Measurements from ENCODE around the gene DGKB. TPM values are rescaled to one million over a fixed set of nuclear protein-coding genes. Genes with fewer than 3 reads are reported as not detected.

DGKB gene
- total RNA-seq, 4 donors from 2014 or later: 0.40 to 3.8 (median 0.82) TPM; not detected in 1

DNA sequence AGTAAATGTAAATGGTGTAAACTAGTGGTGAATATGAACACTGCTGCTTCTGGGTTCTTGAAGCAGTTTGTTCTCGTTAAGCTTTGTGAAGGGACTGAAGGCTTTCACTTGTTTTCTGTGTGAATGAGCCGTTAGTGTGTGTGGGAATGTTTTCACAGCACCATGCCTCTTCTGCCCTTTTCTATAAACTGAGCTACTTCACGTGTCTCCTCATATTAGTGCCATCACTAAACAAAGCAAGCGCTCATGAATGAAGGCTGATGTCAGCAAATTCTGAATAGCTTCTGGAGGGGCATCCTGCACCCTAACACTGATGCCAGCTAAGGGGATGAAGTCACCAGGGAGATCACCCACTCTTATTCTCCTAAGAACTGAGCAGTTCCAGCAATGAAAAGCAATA, 707.5 kb downstream of the DGKB start:
- no peak overlapping the region for H3K4me3 ChIP-seq
- intact Hi-C loops (cut with DNase I; ENCODE audit: low total_unique reads): no loop called here
- no peak for DNase-seq
- H3K4me1 ChIP-seq: no peaks in the 10 kb centered on the region
- TF ChIP-seq POLR2A (IDR thresholded peaks at IDR 0.05): no peak
- no peak for TF ChIP-seq POLR2AphosphoS5 (IDR thresholded peaks at IDR 0.05)
- no peak for TF ChIP-seq EP300 (IDR thresholded peaks at IDR 0.05; ENCODE audit: low read depth)
- TF ChIP-seq, protein P1, sequence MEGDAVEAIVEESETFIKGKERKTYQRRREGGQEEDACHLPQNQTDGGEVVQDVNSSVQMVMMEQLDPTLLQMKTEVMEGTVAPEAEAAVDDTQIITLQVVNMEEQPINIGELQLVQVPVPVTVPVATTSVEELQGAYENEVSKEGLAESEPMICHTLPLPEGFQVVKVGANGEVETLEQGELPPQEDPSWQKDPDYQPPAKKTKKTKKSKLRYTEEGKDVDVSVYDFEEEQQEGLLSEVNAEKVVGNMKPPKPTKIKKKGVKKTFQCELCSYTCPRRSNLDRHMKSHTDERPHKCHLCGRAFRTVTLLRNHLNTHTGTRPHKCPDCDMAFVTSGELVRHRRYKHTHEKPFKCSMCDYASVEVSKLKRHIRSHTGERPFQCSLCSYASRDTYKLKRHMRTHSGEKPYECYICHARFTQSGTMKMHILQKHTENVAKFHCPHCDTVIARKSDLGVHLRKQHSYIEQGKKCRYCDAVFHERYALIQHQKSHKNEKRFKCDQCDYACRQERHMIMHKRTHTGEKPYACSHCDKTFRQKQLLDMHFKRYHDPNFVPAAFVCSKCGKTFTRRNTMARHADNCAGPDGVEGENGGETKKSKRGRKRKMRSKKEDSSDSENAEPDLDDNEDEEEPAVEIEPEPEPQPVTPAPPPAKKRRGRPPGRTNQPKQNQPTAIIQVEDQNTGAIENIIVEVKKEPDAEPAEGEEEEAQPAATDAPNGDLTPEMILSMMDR (IDR thresholded peaks at IDR 0.05): no peak
- no peaks in the 10 kb centered on the region for H3K36me3 ChIP-seq
- no peak overlapping the region for H3K27ac ChIP-seq
- no peaks in the 10 kb centered on the region for H3K27me3 ChIP-seq
- in situ Hi-C loops (cut with MboI; ENCODE audit: low pct_ligation_motif_present in 1 of 4, low pct_unique_long_range_greater_than_20kb in 1 of 4, low sequenced_read_pairs in 3 of 4): no loop called here
- no peaks in the 10 kb centered on the region for H3K9me3 ChIP-seq
- 46 to 64% methylated on average over 2 to 4 of the region's 4 CpGs for WGBS, 2 donors (ENCODE audit: low coverage in 1 of 2)

DNA sequence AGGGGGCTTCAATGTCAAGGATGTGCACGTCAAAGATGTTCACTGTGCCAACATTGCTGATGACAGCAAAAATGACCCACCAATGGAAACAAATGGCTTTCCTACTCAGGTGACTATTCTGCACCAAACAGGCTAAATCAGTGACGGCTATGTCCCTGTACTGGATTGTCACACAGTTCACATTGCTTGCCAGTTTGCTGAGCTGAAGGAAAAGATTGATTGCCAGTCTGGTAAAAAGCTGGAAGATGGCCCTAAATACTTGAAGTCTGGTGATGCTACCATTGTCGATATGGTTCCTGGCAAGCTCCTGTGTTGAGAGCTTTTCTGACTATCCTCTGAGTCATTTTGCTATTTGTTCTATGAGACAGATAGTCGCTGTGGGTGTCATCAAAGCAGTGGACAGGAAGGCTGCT, 710.9 kb downstream of the DGKB start:
- Histone ChIP-seq H3K27me3 (no peaks in the 10 kb centered on the region), H3K4me1 (no peaks in the 10 kb centered on the region), H3K27ac (no peak overlapping the region), H3K4me3 (no peak overlapping the region), H3K9me3 (no peaks in the 10 kb centered on the region), H3K36me3 (no peaks in the 10 kb centered on the region)
- in situ Hi-C loops (cut with MboI; ENCODE audit: low pct_ligation_motif_present in 1 of 4, low pct_unique_long_range_greater_than_20kb in 1 of 4, low sequenced_read_pairs in 3 of 4) (no loop called here), intact Hi-C loops (cut with DNase I; ENCODE audit: low total_unique reads) (no loop called here)
- no peak for DNase-seq
- 70 to 85% methylated on average over 2 to 4 of the region's 4 CpGs for WGBS, 2 donors (ENCODE audit: low coverage in 1 of 2)
- TF ChIP-seq, protein P1 (IDR thresholded peaks at IDR 0.05): no peak
- TF ChIP-seq EP300 (IDR thresholded peaks at IDR 0.05; ENCODE audit: low read depth) (no peak), POLR2AphosphoS5 (IDR thresholded peaks at IDR 0.05) (no peak), POLR2A (IDR thresholded peaks at IDR 0.05) (no peak)

DNA sequence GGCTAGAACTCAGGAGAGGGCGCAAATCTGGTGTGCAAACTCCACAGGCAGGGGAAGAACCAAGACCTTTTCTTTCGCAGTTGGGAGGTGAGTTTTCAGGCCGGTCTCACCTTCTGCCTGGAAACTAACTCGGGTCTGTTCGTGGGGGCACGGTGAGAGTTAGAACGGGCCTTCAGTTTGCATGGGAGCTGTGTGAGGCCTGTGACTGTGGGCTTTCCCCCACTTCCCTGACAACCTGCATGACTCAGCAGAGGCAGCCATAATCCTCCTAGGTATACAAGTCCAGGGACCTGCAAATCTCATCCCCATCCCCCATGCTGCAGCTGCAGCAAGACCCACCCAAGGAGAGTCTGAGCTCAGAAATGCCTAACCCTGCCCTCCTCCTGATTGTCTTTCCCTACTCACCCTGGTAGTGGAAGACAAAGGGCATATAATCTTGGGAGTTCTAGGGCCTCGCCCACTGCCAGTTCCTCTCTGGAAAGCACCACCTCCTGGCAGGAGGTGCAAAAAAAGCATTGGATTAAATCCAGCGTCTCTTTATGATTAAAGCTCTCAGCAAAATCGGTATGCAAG, 718.2 kb downstream of the DGKB start:
- TF ChIP-seq, protein P1 (IDR thresholded peaks at IDR 0.05): no peak
- TF ChIP-seq POLR2AphosphoS5 (IDR thresholded peaks at IDR 0.05): no peak
- no peak for TF ChIP-seq POLR2A (IDR thresholded peaks at IDR 0.05)
- intact Hi-C loops (cut with DNase I; ENCODE audit: low total_unique reads) (no loop called here), in situ Hi-C loops (cut with MboI; ENCODE audit: low pct_ligation_motif_present in 1 of 4, low pct_unique_long_range_greater_than_20kb in 1 of 4, low sequenced_read_pairs in 3 of 4) (no loop called here)
- Histone ChIP-seq H3K36me3 (no peaks in the 10 kb centered on the region), H3K9me3 (no peaks in the 10 kb centered on the region), H3K4me1 (no peaks in the 10 kb centered on the region), H3K27me3 (no peaks in the 10 kb centered on the region), H3K4me3 (no peak overlapping the region), H3K27ac (no peak overlapping the region)
- WGBS, 2 donors (ENCODE audit: low coverage in 1 of 2): 41 to 78% methylated on average over 3 to 10 of the region's 10 CpGs
- DNase-seq: peak; percentile 26

DNA sequence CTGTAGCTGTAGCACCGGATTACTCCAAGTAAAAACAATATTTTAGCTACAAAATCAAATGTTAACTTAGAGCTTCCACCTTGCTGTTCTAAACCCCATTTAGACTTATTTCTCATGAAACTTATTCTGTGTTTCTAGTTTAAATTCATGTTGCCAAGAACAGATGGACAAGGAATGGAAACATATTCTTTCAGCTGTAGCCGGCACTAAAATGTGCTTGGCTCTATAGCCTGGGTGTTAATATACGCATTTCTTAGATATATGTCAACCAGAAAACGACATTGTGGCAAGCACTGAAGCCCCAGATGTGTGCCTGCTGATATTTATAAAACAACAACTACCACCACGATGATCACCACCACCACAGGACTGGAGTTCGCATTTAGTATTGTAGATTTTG, 722.8 kb downstream of the DGKB start:
- 79 to 80% methylated on average over 5 to 6 of the region's 6 CpGs for WGBS, 2 donors (ENCODE audit: low coverage in 1 of 2)
- TF ChIP-seq, protein P1 (IDR thresholded peaks at IDR 0.05): no peak
- TF ChIP-seq EP300 (IDR thresholded peaks at IDR 0.05; ENCODE audit: low read depth) (no peak), POLR2A (IDR thresholded peaks at IDR 0.05) (no peak), POLR2AphosphoS5 (IDR thresholded peaks at IDR 0.05) (no peak)
- H3K4me1 ChIP-seq: no peaks in the 10 kb centered on the region
- in situ Hi-C loops (cut with MboI; ENCODE audit: low pct_ligation_motif_present in 1 of 4, low pct_unique_long_range_greater_than_20kb in 1 of 4, low sequenced_read_pairs in 3 of 4) (no loop called here), intact Hi-C loops (cut with DNase I; ENCODE audit: low total_unique reads) (no loop called here)
- no peak overlapping the region for H3K4me3 ChIP-seq
- no peak overlapping the region for H3K27ac ChIP-seq
- no peaks in the 10 kb centered on the region for H3K36me3 ChIP-seq
- no peak for DNase-seq
- H3K27me3 ChIP-seq: no peaks in the 10 kb centered on the region
- H3K9me3 ChIP-seq: no peaks in the 10 kb centered on the region
